Measurements from ENCODE around the gene PRRG4.
A peak's percentile ranks its signal among the peaks of the same experiment; 100 is the strongest.

Gene PRRG4

DNA sequence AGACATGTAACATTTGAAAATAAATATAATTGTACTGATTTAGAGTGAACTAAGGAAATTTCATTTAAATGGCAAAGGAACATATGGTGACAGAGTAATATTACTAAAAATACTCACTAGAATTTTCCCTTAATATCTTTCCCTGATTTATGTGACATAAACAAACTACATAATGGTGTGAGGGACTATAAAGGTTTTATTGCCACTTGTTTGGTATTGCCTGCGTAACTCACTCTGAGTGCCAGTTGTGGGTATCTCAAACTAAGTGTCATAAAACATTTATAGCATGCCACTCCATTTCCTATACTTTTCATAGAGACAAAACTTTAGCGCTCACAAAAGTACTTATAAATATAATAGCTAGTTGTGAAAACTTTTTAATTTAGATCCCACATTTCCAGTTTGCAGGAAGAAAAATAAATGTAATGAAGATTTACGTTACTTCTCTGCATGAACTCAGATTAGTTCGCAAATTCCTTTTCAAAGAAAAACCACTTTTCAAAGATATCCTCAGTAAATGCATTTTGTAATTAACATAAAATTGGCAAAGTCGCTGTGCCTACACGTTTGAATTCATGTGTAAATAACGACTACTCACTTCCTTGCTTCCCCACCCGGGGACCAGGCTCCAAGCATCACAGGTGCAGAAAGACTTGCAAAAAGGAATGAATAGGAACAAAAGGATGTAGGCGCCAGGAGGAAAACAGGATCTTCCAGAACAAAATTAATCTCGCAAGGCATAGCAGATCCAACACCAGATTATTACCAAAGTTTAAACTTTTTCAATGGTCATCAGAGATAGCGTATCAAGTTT is 61.3 kb downstream of the PRRG4 start:
- H3K4me3 ChIP-seq (ENCODE audit: severe bottlenecking): no peak overlapping the region
- TF ChIP-seq, protein P1, sequence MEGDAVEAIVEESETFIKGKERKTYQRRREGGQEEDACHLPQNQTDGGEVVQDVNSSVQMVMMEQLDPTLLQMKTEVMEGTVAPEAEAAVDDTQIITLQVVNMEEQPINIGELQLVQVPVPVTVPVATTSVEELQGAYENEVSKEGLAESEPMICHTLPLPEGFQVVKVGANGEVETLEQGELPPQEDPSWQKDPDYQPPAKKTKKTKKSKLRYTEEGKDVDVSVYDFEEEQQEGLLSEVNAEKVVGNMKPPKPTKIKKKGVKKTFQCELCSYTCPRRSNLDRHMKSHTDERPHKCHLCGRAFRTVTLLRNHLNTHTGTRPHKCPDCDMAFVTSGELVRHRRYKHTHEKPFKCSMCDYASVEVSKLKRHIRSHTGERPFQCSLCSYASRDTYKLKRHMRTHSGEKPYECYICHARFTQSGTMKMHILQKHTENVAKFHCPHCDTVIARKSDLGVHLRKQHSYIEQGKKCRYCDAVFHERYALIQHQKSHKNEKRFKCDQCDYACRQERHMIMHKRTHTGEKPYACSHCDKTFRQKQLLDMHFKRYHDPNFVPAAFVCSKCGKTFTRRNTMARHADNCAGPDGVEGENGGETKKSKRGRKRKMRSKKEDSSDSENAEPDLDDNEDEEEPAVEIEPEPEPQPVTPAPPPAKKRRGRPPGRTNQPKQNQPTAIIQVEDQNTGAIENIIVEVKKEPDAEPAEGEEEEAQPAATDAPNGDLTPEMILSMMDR (IDR thresholded peaks at IDR 0.05; ENCODE audit: poor library complexity, severe bottlenecking): no peak
- DNase-seq (ENCODE audit: low spot score) (no peak), ATAC-seq (ENCODE audit: low read depth) (no peak)
- H3K9me3 ChIP-seq (ENCODE audit: severe bottlenecking): no peaks in the 10 kb centered on the region
- H3K4me1 ChIP-seq (ENCODE audit: insufficient read depth, poor library complexity, severe bottlenecking): peaks cover 15% of the 10 kb centered on the region
- H3K27me3 ChIP-seq (ENCODE audit: insufficient read depth, poor library complexity, severe bottlenecking): no peaks in the 10 kb centered on the region
- H3K36me3 ChIP-seq (ENCODE audit: low read depth): 0 out of 2 replicates have a peak, but pooled peaks cover 5% of the 10 kb centered on the region
- H3K27ac ChIP-seq (ENCODE audit: poor library complexity, severe bottlenecking): no peak overlapping the region

DNA sequence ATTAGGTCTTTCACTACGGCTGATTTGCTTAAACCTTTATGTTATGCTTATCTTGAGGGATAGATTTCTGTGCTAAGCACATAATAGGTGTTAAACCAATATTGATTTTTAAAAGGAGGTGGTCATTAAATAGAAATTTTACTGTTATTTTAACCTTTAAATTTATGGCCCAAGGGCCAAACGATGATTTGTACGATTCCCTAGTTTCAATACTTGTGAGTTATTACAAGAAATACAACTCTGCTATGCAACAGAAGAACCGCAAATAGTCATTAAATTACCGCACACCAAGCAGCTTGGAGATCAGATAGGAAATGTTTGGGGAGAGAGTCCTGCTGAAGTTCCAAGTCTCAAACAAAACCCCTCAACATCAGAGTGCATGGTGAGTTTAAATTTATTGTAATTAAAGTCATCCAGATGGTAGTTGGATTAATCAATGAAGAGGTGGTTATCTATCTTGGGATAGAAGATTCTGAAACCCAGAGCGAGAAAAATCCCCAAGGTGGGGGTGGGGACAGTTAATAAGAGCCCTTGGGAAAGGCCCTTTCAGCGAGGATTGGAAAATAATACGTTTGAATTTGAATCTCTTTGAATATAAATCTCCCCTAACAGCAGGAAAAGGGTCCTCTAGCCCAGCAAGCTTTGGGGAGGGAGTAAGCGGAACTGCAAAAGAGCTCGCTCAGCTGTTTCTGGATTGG is 62.1 kb downstream of the PRRG4 start:
- no peaks in the 10 kb centered on the region for H3K27me3 ChIP-seq (ENCODE audit: insufficient read depth, poor library complexity, severe bottlenecking)
- TF ChIP-seq, protein P1 (IDR thresholded peaks at IDR 0.05; ENCODE audit: poor library complexity, severe bottlenecking): no peak
- ATAC-seq (ENCODE audit: low read depth) (no peak; the same call in 2 of the 3 replicates), DNase-seq (ENCODE audit: low spot score) (no peak)
- no peaks in the 10 kb centered on the region for H3K9me3 ChIP-seq (ENCODE audit: severe bottlenecking)
- H3K4me3 ChIP-seq (ENCODE audit: severe bottlenecking): peak overlapping the region; percentile 59
- H3K4me1 ChIP-seq (ENCODE audit: insufficient read depth, poor library complexity, severe bottlenecking): peaks cover 15% of the 10 kb centered on the region
- H3K36me3 ChIP-seq (ENCODE audit: low read depth): 0 out of 2 replicates have a peak, but pooled peaks cover 5% of the 10 kb centered on the region
- peak overlapping the region; percentile 78 for H3K27ac ChIP-seq (ENCODE audit: poor library complexity, severe bottlenecking)

DNA sequence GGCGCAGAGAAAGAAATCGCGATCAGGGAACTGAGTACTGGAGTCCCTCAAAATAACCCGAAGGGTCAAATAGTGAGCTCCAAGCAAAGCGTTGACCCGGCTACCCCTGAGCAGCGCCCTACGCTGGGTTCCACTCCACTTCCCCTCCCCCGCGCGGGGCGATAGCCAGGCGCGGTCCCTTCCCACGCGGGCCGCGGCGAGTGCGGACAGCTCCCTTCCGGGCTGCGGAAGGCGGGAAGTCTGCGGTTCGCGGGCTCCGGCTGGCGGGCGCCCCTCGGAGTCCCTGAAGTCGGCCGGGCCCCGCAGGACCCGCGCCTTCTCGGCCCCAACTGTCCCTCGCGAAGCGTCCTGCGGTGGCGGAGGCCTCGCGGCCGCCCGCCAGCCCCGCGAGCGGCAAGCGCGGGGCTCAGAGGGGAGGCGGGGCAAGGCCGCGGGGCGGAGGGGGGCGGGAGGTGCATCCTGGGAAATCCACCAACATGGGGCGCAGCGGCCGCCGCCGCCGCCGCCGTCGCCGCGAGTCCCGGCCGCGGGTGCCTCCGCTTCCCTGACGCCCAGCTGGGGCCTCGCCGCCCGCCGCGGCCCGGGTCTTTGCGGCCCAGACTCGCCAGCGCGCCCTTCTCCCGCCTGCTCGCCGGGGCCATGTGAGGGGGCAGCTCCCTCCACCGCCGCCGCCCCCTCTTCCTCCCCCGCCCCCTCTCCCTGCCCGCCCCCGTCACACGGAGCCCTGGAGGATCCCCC is 62.8 kb downstream of the PRRG4 start, which contains the start of gene QSER1:
Gene QSER1, plus strand, starts transcription at position 457 of the 738 bp plus-strand sequence. CDS start 315 bp downstream, outside the sequence.
- no peaks in the 10 kb centered on the region for H3K9me3 ChIP-seq (ENCODE audit: severe bottlenecking)
- peak; percentile 52 for ATAC-seq (ENCODE audit: low read depth)
- H3K27me3 ChIP-seq (ENCODE audit: insufficient read depth, poor library complexity, severe bottlenecking): no peaks in the 10 kb centered on the region
- no peak for DNase-seq (ENCODE audit: low spot score)
- 0 out of 2 replicates have a peak, but pooled peaks cover 5% of the 10 kb centered on the region for H3K36me3 ChIP-seq (ENCODE audit: low read depth)
- peak within 1 kb of the TSS; percentile 59 for H3K4me3 ChIP-seq (ENCODE audit: severe bottlenecking)
- peaks cover 15% of the 10 kb centered on the region for H3K4me1 ChIP-seq (ENCODE audit: insufficient read depth, poor library complexity, severe bottlenecking)
- TF ChIP-seq, protein P1 (IDR thresholded peaks at IDR 0.05; ENCODE audit: poor library complexity, severe bottlenecking): no peak
- H3K27ac ChIP-seq (ENCODE audit: poor library complexity, severe bottlenecking): peak within 1 kb of the TSS; percentile 78

DNA sequence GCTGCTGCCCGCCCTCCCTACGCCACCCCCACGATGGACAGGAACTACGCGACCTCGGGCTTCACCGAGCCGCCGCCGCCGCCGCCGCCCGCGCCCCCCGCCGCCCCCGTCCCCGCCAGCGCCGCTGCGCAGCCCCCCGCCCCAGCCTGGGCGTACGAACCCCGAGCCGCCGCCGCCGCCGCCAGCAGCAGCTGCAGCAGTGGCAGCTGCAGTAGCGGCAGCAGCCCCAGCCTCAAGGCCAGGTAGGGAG is 63.3 kb downstream of the PRRG4 start:
- DNase-seq (ENCODE audit: low spot score) (no peak), ATAC-seq (ENCODE audit: low read depth) (peak; percentile 9; the same call in 2 of the 3 replicates)
- Histone ChIP-seq H3K4me1 (ENCODE audit: insufficient read depth, poor library complexity, severe bottlenecking) (peaks cover 15% of the 10 kb centered on the region), H3K27ac (ENCODE audit: poor library complexity, severe bottlenecking) (peak overlapping the region; percentile 78), H3K9me3 (ENCODE audit: severe bottlenecking) (no peaks in the 10 kb centered on the region), H3K4me3 (ENCODE audit: severe bottlenecking) (peak overlapping the region; percentile 59), H3K27me3 (ENCODE audit: insufficient read depth, poor library complexity, severe bottlenecking) (no peaks in the 10 kb centered on the region), H3K36me3 (ENCODE audit: low read depth) (0 out of 2 replicates have a peak, but pooled peaks cover 5% of the 10 kb centered on the region)
- TF ChIP-seq, protein P1 (IDR thresholded peaks at IDR 0.05; ENCODE audit: poor library complexity, severe bottlenecking): no peak
